Breast epithelium (tissue), 4 donors: ENCODE measurements around the gene ZNF516. TPM values are rescaled to one million over a fixed set of nuclear protein-coding genes. Genes with fewer than 3 reads are reported as not detected.
A peak's percentile ranks its signal among the peaks of the same experiment; 100 is the strongest.

Experiments used
- DNase-seq, 2 donors: peaks; one replicate each; pipeline ENCODE4 v3.0.0-alpha.2; 2019; ENCODE audit warnings: low spot score in 2 of 2
- H3K27ac ChIP-seq, 2 donors: fragments of 200-600 bp; sonication (generic) in 1 of 2; one replicate each; pipeline ENCODE4 v1.5.1; 2016 to 2019; ENCODE audit warnings: mild to moderate bottlenecking in 1 of 2
- H3K27me3 ChIP-seq, 2 donors: fragments of 200-600 bp; sonication (generic) in 1 of 2; one replicate each; pipeline versions ENCODE4 v1.5.1 to v1.6.0; 2017 to 2019; ENCODE audit warnings: control low read depth in 1 of 2, mild to moderate bottlenecking in 1 of 2
- H3K36me3 ChIP-seq: fragments of 200-600 bp; one replicate; pipeline ENCODE4 v1.5.1; 2019
- H3K4me1 ChIP-seq, 2 donors: fragments of 200-600 bp; sonication (generic); one replicate each; pipeline ENCODE4 v1.5.1; 2016 to 2019; ENCODE audit warnings: control low read depth in 1 of 2
- H3K4me3 ChIP-seq, 3 donors: fragments of 200-600 bp; sonication (generic); 1 replicate in 2 of 3; 2 replicates in 1 of 3; pipeline ENCODE4 v1.5.1; 2016 to 2019; ENCODE audit warnings: mild to moderate bottlenecking in 3 of 3, moderate library complexity in 2 of 3
- H3K9me3 ChIP-seq, 2 donors: fragments of 200-600 bp; sonication (generic) in 1 of 2; one replicate each; pipeline ENCODE4 v1.5.1; 2016 to 2019; ENCODE audit warnings: control low read depth in 1 of 2
- CTCF ChIP-seq, 3 donors: fragments of 450-650 bp; IDR thresholded peaks; one replicate each; pipeline ENCODE4 v1.5.1; 2016 to 2017; ENCODE audit warnings: antibody characterized with exemption in 3 of 3, mild to moderate bottlenecking in 3 of 3, moderate library complexity in 3 of 3
- POLR2A ChIP-seq: fragments of 450-650 bp; IDR thresholded peaks from one replicate; pipeline ENCODE4 v1.6.1; 2016; ENCODE audit warnings: antibody characterized with exemption, mild to moderate bottlenecking, moderate library complexity
- POLR2AphosphoS5 ChIP-seq, 3 donors: sonication (generic); formaldehyde crosslinking; IDR thresholded peaks; one replicate each; pipeline ENCODE4 v1.6.1; 2017; ENCODE audit warnings: antibody characterized with exemption in 3 of 3
- intact Hi-C: fragments of 100-400 bp; cut with DNase I; formaldehyde crosslinking; loops from one replicate; pipeline ENCODE4 v1.15.1; 2023; ENCODE audit warnings: low total_unique reads
- total RNA-seq, 3 donors: library from RNA; depleted of rRNA; stranded (reverse); fragments of >200 nt; gene quantifications; one replicate each; pipeline ENCODE4 v1.1.0, GENCODE V29; 2016

ZNF516 gene
- total RNA-seq, 3 donors from 2014 or later: 12.0 to 33.4 (median 24.0) TPM

DNA sequence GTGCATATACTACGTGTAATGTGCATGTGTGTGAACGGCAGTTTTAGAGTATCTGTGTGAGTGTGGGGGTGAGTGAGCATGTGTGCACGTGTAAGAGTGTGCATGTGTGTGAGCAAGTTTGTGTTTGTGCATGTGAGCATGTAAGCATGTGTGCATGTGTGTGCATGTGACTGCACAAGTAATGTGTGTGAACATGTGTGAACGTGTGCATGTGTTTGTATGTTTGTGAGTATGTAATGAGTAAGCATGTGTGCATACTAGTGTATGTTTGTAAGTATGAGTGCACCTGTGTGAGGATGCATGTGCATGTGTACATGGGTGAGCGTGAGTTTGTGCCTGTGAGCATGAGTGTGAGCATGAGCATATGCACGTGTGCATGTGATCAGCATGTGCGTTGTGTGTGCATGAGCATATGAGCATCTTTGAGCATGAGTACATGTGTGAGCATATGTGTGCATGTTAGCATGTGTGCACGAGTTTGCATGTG, 90.7 kb downstream of the ZNF516 start:
- DNase-seq: no peak
- no peaks in the 10 kb centered on the region for H3K4me1 ChIP-seq
- H3K27ac ChIP-seq: no peak overlapping the region
- intact Hi-C loops: loop anchor here (10.0 kb wide), 1 partner anchor 310 kb away; no protein-coding TSS in a partner anchor
- no peak overlapping the region for H3K4me3 ChIP-seq
- H3K27me3 ChIP-seq: no peaks in the 10 kb centered on the region
- no peaks in the 10 kb centered on the region for H3K9me3 ChIP-seq
- no peak for TF ChIP-seq POLR2AphosphoS5 (IDR thresholded peaks at IDR 0.05)
- no peak for TF ChIP-seq POLR2A
- no peak for TF ChIP-seq CTCF (IDR thresholded peaks at IDR 0.05)
- H3K36me3 ChIP-seq: no peaks in the 10 kb centered on the region

DNA sequence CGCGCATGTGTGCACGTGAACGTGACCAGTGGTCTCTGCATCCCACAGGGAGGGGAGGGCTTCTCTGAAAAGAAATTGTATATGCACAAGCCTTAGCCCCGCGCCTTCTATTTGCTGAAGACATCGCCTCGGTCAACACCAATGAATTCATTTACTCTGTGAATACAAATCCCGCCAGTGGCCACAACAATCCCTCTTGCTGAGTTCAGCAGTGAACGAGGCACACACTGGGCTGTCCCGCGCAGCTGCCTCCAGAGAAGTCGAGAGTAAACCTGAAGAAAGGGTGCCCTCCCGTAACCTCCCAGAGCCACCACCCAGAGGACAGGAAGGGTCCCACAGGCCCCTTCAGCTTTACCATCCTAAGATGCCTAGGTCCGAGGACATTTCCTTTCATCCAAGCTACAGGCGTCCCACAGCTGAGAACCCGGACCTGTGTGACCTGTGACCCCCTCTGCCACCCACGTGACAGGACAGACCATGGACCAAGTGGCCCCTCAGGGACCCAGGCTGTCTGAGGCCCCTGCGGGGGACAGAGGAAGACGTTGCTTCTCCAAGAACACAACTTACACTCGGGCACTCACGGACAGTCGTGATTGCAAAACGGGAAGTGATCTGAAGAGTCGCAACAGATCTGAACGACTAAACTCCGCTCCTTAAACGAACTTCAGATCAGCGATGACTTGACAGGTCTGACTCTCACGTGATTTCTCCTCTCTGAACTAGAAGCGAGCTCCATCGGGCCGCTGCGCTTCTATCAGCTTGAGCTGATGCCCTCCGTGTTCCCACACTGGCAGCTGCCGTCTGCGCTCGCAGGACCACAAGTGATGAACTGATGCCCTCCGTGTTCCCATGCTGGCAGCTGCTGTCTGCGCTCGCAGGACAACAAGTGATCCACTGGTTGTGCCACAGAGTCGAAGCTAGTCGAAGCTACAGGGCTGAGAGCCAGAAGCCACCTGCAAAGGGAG, 92.7 kb downstream of the ZNF516 start:
- DNase-seq: no peak
- Histone ChIP-seq H3K36me3 (no peaks in the 10 kb centered on the region), H3K27ac (no peak overlapping the region), H3K4me3 (no peak overlapping the region), H3K9me3 (no peaks in the 10 kb centered on the region), H3K4me1 (no peaks in the 10 kb centered on the region), H3K27me3 (no peaks in the 10 kb centered on the region)
- no peak for TF ChIP-seq POLR2AphosphoS5 (IDR thresholded peaks at IDR 0.05)
- TF ChIP-seq POLR2A: no peak
- no peak for TF ChIP-seq CTCF (IDR thresholded peaks at IDR 0.05)
- intact Hi-C loops: loop anchor here (10.0 kb wide), 1 partner anchor 312 kb away; no protein-coding TSS in a partner anchor

DNA sequence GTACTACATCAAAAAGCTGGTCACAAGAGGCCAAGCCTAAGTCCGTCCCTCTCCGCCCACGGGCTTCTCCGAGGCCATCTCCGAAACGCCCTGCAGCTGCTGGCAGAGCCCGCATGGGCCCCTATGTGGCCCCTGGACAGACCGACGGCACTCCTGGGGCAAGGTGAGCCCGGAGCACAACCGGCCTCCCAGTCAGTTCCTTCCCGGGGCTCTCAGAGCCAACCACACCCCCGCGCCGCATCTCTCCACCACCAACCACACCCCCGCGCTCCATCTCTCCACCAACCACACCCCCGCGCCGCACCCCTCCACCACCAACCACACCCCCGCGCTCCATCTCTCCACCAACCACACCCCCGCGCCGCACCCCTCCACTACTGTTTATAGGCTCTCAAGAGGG, 93.5 kb downstream of the ZNF516 start:
- intact Hi-C loops: loop anchor here (10.0 kb wide), 1 partner anchor 313 kb away; no protein-coding TSS in a partner anchor
- Histone ChIP-seq H3K36me3 (no peaks in the 10 kb centered on the region), H3K27ac (peak overlapping the region in 1 of 2 donors; percentile 48), H3K4me3 (peak overlapping the region in 1 of 3 donors; percentile 28), H3K4me1 (no peaks in the 10 kb centered on the region), H3K27me3 (no peaks in the 10 kb centered on the region), H3K9me3 (no peaks in the 10 kb centered on the region)
- TF ChIP-seq POLR2AphosphoS5 (IDR thresholded peaks at IDR 0.05) (no peak), POLR2A (no peak), CTCF (IDR thresholded peaks at IDR 0.05) (no peak)
- DNase-seq: no peak

DNA sequence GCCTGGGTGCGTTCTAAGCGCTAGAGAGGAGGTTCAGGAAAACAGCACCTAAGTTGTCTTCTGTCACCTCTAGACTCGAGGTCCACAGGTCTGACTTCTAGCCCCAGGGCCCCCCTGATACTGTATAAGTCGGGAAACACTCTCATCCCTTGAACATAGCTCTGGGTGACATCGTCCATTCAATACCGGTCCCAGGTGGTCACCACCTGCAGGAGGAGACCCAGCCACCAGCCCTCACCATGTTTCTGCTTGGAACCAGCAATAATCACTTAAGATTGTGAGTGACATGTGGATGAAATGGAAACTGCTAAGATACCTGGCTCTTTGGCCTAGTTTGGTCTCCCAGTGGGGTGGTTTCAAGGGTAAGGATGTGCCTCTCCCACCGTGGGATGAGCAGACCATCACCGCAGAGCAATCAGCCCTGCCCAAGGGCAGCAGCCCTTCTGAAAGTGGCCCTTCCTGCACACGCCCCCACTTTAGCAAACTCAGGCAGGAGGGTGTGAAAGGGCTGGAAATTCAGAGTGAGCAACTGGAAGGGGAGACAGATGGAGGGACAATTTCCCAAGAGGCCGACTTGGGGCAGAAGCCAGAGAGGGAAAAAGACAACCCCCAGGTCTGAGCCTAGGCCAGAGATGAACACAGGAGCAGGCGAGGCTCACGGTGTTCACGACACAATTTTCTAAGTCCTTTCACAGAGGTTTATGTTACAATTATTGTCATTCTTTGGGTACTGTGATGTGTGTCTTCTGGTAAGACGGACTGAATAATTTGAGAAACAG, 95.2 kb downstream of the ZNF516 start:
- DNase-seq: no peak
- Histone ChIP-seq H3K36me3 (no peaks in the 10 kb centered on the region), H3K9me3 (no peaks in the 10 kb centered on the region), H3K4me3 (no peak overlapping the region), H3K4me1 (no peaks in the 10 kb centered on the region), H3K27ac (no peak overlapping the region), H3K27me3 (no peaks in the 10 kb centered on the region)
- intact Hi-C loops: loop anchor here (10.0 kb wide), 1 partner anchor 315 kb away; no protein-coding TSS in a partner anchor
- TF ChIP-seq POLR2AphosphoS5 (IDR thresholded peaks at IDR 0.05): no peak
- no peak for TF ChIP-seq POLR2A
- no peak for TF ChIP-seq CTCF (IDR thresholded peaks at IDR 0.05)
